ENCODE results near the gene NDST3. TPM values are rescaled to one million over a fixed set of nuclear protein-coding genes. Genes with fewer than 3 reads are reported as not detected.

The NDST3 gene
- total RNA-seq, 1 donor from 2014 or later = 0.74 TPM

DNA sequence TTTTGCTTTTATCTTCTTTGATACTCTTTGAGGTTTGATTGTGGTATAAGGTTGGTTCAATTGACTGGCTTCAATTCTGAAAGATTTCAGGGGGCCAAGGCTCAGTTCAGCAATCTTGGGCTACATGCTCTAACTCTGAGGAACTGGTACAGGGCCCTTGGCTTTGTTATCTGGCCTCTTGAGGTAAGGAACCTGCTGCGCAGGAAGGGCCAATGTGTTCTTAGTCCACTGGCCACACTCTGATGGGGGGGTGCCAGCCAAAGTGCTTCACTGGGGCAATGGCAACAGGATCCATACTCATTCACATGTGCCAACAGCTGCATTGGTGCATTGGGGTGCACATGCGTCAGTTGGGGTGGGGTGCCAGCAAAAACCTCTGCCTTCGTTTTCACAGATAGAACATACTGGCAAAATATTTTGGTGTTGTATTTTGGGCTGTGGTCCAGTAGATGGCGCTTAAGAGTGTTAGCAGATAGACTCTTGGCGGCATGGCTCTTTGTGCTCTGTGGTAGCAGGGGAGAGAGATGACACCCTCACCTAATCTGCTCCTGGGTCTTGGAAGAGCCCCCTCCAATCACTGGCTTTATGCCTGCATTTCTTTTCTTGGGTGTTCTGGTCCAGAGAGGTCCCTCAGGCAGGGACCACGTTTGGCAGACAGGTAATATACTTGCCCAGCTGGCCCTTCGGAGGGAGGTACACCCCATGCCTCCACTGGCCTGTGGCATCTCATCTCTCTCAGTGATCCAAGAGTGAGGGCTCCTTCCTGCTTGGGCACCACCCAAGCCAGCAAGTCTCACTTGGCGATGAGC is 42.9 kb downstream of the NDST3 start:
- TF ChIP-seq, protein P1, sequence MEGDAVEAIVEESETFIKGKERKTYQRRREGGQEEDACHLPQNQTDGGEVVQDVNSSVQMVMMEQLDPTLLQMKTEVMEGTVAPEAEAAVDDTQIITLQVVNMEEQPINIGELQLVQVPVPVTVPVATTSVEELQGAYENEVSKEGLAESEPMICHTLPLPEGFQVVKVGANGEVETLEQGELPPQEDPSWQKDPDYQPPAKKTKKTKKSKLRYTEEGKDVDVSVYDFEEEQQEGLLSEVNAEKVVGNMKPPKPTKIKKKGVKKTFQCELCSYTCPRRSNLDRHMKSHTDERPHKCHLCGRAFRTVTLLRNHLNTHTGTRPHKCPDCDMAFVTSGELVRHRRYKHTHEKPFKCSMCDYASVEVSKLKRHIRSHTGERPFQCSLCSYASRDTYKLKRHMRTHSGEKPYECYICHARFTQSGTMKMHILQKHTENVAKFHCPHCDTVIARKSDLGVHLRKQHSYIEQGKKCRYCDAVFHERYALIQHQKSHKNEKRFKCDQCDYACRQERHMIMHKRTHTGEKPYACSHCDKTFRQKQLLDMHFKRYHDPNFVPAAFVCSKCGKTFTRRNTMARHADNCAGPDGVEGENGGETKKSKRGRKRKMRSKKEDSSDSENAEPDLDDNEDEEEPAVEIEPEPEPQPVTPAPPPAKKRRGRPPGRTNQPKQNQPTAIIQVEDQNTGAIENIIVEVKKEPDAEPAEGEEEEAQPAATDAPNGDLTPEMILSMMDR (IDR thresholded peaks at IDR 0.05) = no peak
- TF ChIP-seq POLR2A (IDR thresholded peaks at IDR 0.05) (no peak), POLR2AphosphoS5 (IDR thresholded peaks at IDR 0.05; ENCODE audit: insufficient read depth in 1 of 2, low read depth in 1 of 2) (no peak)
- Histone ChIP-seq H3K4me3 (no peak overlapping the region), H3K9me3 (no peaks in the 10 kb centered on the region), H3K27ac (no peak overlapping the region), H3K4me1 (no peaks in the 10 kb centered on the region), H3K36me3 (no peaks in the 10 kb centered on the region), H3K27me3 (no peaks in the 10 kb centered on the region)
- no peak for DNase-seq (ENCODE audit: extremely low spot score in 2 of 2)
- intact Hi-C loops (cut with DNase I) = no loop called here

DNA sequence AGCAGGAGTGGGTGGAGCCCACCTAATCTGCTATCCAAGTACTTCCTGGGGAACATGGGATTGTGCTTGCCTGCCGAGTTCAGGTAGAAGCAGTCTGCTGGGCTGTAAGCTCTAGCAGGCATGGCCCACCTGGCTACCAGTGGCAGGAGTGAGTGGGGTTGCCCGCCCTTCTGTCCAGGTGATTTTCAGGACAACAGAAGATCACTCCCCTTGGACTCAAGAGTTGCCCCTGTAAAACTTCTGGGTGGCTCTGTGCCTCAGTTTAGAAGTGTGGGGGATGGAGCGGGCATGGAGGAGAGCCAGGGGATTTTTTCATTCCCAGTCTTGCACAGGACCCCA is 43.5 kb downstream of the NDST3 start:
- Histone ChIP-seq H3K4me3 (no peak overlapping the region), H3K9me3 (no peaks in the 10 kb centered on the region), H3K27ac (no peak overlapping the region), H3K36me3 (no peaks in the 10 kb centered on the region), H3K27me3 (no peaks in the 10 kb centered on the region), H3K4me1 (no peaks in the 10 kb centered on the region)
- intact Hi-C loops (cut with DNase I) = no loop called here
- no peak for TF ChIP-seq POLR2A (IDR thresholded peaks at IDR 0.05)
- TF ChIP-seq, protein P1 (IDR thresholded peaks at IDR 0.05) = no peak
- TF ChIP-seq POLR2AphosphoS5 (IDR thresholded peaks at IDR 0.05; ENCODE audit: insufficient read depth in 1 of 2, low read depth in 1 of 2) = no peak
- no peak for DNase-seq (ENCODE audit: extremely low spot score in 2 of 2)

DNA sequence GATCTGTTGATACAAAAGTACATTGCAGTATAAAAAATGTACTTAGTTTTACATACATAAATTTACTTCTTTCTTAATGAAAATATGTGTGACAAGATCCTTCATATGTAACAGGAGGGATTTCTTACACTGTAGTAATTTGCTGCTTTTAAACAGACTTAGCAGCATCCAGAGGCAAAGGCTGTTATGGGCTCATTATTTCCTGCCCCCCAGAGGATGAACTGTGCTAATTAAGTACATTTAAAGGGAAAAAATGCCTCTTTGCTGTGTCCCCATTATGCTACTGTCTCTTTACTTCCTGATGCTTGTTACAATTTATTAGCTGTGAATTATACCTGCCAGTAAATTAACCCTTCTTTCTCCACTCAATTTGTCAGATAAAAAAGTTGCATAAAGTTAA is 47.1 kb downstream of the NDST3 start:
- no peak for TF ChIP-seq POLR2A (IDR thresholded peaks at IDR 0.05)
- TF ChIP-seq POLR2AphosphoS5 (IDR thresholded peaks at IDR 0.05; ENCODE audit: insufficient read depth in 1 of 2, low read depth in 1 of 2) = no peak
- TF ChIP-seq, protein P1 (IDR thresholded peaks at IDR 0.05) = no peak
- H3K36me3 ChIP-seq = no peaks in the 10 kb centered on the region
- no peak overlapping the region for H3K27ac ChIP-seq
- intact Hi-C loops (cut with DNase I) = no loop called here
- H3K27me3 ChIP-seq = no peaks in the 10 kb centered on the region
- H3K4me1 ChIP-seq = no peaks in the 10 kb centered on the region
- DNase-seq (ENCODE audit: extremely low spot score in 2 of 2) = no peak
- H3K4me3 ChIP-seq = no peak overlapping the region
- no peaks in the 10 kb centered on the region for H3K9me3 ChIP-seq

DNA sequence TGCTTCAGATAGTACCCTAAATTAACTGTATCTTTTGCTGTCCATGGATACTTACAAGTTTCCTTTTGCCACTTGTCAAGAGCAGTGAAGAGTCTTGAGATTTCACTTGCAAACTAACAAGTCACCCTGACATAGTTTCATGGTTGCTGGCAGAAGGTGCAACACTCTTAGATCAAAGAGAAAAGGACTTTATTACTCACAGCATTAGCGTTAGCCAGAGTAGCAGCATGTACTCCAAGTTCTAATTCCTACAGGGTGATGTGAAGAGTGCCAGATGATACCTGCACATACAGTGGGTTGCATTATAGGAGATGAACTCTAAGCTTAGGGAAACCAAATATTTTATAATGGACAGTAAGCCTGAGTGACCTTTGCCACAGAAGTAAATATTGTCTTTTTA is 47.9 kb downstream of the NDST3 start:
- Histone ChIP-seq H3K4me3 (no peak overlapping the region), H3K9me3 (no peaks in the 10 kb centered on the region), H3K27ac (no peak overlapping the region), H3K27me3 (no peaks in the 10 kb centered on the region), H3K4me1 (no peaks in the 10 kb centered on the region), H3K36me3 (no peaks in the 10 kb centered on the region)
- intact Hi-C loops (cut with DNase I) = no loop called here
- DNase-seq (ENCODE audit: extremely low spot score in 2 of 2) = no peak
- TF ChIP-seq POLR2AphosphoS5 (IDR thresholded peaks at IDR 0.05; ENCODE audit: insufficient read depth in 1 of 2, low read depth in 1 of 2) (no peak), POLR2A (IDR thresholded peaks at IDR 0.05) (no peak)
- TF ChIP-seq, protein P1 (IDR thresholded peaks at IDR 0.05) = no peak

DNA sequence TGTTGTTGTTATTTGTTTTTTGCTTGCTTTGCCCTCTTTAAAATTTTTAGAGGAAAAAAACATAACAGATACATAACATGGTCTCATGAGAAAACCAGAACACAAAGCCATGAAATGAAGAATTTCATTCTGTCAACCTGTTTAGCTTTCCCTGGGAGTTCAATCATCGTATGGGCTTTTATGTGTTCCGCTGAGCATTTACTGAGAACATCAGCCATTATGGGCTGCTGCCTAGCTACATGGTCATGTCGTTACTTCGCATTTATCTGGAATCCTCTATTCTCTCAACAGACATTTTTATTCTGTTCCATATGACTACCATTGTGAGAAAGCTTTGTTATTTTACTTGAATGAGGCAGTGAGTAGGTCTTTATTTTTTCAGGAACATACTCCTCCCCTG is 51.4 kb downstream of the NDST3 start:
- Histone ChIP-seq H3K4me3 (no peak overlapping the region), H3K27me3 (no peaks in the 10 kb centered on the region), H3K4me1 (no peaks in the 10 kb centered on the region), H3K9me3 (no peaks in the 10 kb centered on the region), H3K36me3 (no peaks in the 10 kb centered on the region), H3K27ac (no peak overlapping the region)
- intact Hi-C loops (cut with DNase I) = no loop called here
- TF ChIP-seq POLR2A (IDR thresholded peaks at IDR 0.05) = no peak
- DNase-seq (ENCODE audit: extremely low spot score in 2 of 2) = no peak
